ENCODE measurements around the gene PRKAG3. TPM values are rescaled to one million over a fixed set of nuclear protein-coding genes. Genes with fewer than 3 reads are reported as not detected.
"Not testable (repeated sequence)": the region's sequence is repeated elsewhere in the genome, so short reads cannot be mapped to it uniquely, and the experiment has no call there.

PRKAG3 gene
- total RNA-seq, 1 experiment from 2014 or later: not detected

GRCh38 chr2:218863021-218863520 is 31.5 kb upstream of the PRKAG3 start:
- no peak for DNase-seq (ENCODE audit: low read depth)

- DNase-seq (ENCODE audit: low read depth): no peak
Observed at GRCh38 chr2:218861645-218862318, 30.2 kb upstream of the PRKAG3 start.

GRCh38 chr2:218860950-218861381 is 29.4 kb upstream of the PRKAG3 start:
- DNase-seq (ENCODE audit: low read depth): peak; percentile 97

GRCh38 chr2:218859988-218860831 is 28.6 kb upstream of the PRKAG3 start:
- DNase-seq (ENCODE audit: low read depth): no peak

- no peak for DNase-seq (ENCODE audit: low read depth)
Observed at GRCh38 chr2:218859556-218859987, 28.0 kb upstream of the PRKAG3 start, which contains the start of gene WNT6. WNT6 (plus strand) TSS chr2:218859805; CDS start chr2:218860038, 233 bp downstream.

- no peak for DNase-seq (ENCODE audit: low read depth)
Observed at GRCh38 chr2:218858671-218859555, 27.3 kb upstream of the PRKAG3 start.

GRCh38 chr2:218858138-218858445 is 26.5 kb upstream of the PRKAG3 start:
- no peak for DNase-seq (ENCODE audit: low read depth)

- DNase-seq (ENCODE audit: low read depth): peak; percentile 56
Observed at GRCh38 chr2:218857371-218858137, 26.0 kb upstream of the PRKAG3 start.

GRCh38 chr2:218856896-218857243 is 25.3 kb upstream of the PRKAG3 start:
- DNase-seq (ENCODE audit: low read depth): no peak

- DNase-seq (ENCODE audit: low read depth): peak; percentile 43
Observed at GRCh38 chr2:218856167-218856895, 24.7 kb upstream of the PRKAG3 start.

- no peak for DNase-seq (ENCODE audit: low read depth)
Observed at GRCh38 chr2:218855305-218856166, 23.9 kb upstream of the PRKAG3 start.

GRCh38 chr2:218854860-218855259 is 23.3 kb upstream of the PRKAG3 start:
- no peak for DNase-seq (ENCODE audit: low read depth)

- DNase-seq (ENCODE audit: low read depth): peak; percentile 84
Observed at GRCh38 chr2:218853766-218854165, 22.2 kb upstream of the PRKAG3 start.

- DNase-seq (ENCODE audit: low read depth): peak; percentile 66
Observed at GRCh38 chr2:218852911-218853667, 21.5 kb upstream of the PRKAG3 start.

GRCh38 chr2:218851286-218851685 is 19.7 kb upstream of the PRKAG3 start:
- DNase-seq (ENCODE audit: low read depth): no peak

- no peak for DNase-seq (ENCODE audit: low read depth)
Observed at GRCh38 chr2:218850796-218851195, 19.2 kb upstream of the PRKAG3 start.

- DNase-seq (ENCODE audit: low read depth): peak; percentile 73
Observed at GRCh38 chr2:218849721-218850120, 18.1 kb upstream of the PRKAG3 start.

GRCh38 chr2:218846963-218847362 is 15.4 kb upstream of the PRKAG3 start:
- DNase-seq (ENCODE audit: low read depth): not testable (repeated sequence)

- DNase-seq (ENCODE audit: low read depth): not testable (repeated sequence)
Observed at GRCh38 chr2:218844334-218844733, 12.7 kb upstream of the PRKAG3 start.
